ENCODE results near the gene HIPK2.

DNA sequence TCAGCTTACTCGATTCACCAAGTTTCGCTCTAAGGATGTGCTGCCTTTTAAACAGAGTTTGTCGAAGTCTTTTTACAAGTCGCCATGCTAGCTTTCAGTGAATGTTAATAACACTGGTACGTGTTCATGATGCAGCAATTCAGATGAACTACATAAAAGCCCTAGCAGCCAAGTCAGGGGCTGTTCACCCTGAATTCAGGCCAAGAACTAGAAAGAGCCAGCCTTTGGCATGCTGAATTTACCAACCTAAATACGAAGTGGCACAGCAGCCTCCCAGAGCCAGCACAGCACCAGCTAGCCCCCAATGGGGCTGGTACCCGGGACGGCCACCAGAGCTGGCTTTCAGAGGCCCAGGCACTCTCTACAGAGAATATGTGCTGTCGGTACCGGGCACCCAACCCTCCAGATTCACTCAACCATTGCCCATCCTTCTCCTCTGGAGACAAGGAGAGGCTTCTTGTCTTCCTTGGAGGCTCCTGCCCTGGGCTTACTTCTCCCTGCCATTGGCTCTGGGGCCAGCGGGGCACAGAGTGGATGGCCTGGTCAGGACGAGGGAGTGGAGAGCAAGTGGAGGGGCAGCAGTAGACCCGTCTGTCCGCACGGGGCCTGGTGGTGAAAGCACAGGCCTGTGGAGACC, 64.2 kb downstream of the HIPK2 start:
- TF ChIP-seq EZH2 (IDR thresholded peaks at IDR 0.05), result no peak
- TF ChIP-seq POLR2AphosphoS5 (IDR thresholded peaks at IDR 0.05; ENCODE audit: borderline replicate concordance, low read depth, low read length), result no peak
